Left renal cortex interstitium (tissue), 4 donors: ENCODE measurements around the gene SLC25A18. TPM values are rescaled to one million over a fixed set of nuclear protein-coding genes. Genes with fewer than 3 reads are reported as not detected.

Source experiments
- DNase-seq, 4 donors: peaks; one replicate each; pipeline ENCODE4 v3.0.0-alpha.2; 2013; ENCODE audit warnings: low read depth in 4 of 4, low spot score in 2 of 4, missing footprints in 1 of 4
- polyA plus RNA-seq, 4 donors: library from polyadenylated mRNA; unstranded; fragments of 120-200 nt; gene quantifications; one replicate each; pipeline ENCODE4 v1.2.1, GENCODE V29; 2013; ENCODE audit not compliant: insufficient read length in 4 of 4

SLC25A18 gene
- polyA plus RNA-seq, 4 donors = 1.2 to 2.0 (median 1.6) TPM

DNA sequence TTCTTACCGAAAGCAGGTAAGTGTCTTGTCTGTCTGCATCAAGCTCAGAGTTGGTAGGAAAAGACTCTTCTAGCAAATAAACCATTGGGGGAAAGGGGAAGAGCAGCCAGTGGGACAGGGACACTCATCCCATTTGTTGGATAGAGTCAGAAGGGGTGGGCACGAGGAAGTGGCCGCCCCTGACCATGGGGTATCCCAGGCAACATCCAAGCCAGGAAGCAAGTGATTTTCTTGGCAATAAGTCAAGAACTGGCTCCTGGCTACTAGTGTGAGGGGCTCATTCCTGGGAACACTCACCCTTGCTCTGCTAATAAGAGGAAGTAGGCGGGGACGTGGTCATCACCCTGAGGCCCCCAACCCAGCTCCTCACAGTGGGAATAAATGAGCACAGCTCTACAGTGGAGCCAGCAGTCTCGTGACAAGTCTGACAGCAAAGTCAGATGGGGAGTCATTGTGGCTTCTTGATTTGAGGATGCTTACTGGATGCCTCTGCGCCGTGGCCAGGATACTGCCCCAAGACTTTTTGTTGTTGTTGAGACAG, 6.7 kb downstream of the SLC25A18 start:
- no peak for DNase-seq

DNA sequence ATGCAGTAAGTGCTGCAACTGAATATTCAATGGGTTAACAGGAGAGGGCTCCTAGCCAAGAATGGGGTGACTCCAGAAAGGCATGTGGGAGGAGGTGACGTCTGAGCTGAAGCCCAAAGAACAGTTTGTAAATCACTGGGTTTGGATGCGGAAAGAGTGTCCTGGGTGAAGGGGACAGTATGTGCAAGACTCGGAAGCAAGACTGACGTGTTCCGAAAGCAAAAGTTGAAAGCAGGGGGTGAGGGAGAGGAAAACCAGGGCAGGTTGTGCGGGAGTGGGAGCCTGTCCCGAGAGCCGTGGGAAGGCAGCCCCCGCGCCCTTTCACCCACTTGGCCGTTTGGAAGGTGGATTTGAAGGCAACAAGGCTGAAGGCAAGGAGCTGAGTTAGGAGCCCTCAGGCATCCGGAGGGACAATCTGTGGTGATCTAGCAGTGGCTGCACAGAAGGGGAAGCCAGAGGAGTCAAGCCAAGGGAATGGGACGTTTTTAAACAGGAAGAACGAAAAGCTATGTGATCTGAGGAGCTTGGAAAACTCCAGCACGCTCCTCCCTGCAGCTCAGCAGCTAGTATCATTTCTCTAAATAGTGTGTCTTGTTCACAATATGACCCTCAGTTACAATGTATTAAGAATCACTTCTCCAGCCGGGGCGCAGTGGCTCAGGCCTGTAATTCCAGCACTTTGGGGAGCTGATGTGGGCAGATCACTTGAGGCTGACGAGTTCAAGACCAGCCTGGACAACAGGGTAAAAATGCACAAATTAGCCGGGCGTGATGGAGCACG, 7.7 kb downstream of the SLC25A18 start:
- DNase-seq = no peak

DNA sequence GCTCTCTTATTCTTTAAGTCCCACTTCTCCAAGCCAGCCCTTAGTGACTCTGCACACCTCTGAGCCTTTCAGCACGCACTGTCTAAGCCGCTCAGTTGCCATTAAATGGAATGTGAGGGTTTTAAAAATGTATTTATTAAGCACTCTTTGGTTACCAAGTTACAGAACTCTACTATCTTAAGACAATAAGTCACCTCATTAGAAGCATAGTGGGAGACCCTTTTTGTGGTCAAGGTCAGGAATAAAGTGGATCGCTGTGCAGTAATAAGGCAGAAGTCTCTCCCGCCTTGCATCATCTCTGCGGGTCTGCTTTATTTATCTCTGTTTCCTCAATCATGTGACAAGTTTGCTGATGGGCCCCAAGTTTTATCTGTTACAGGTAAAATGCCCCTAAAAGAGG, 11.9 kb downstream of the SLC25A18 start:
- DNase-seq = no peak

- DNase-seq = no peak
These were observed 12.4 kb downstream of the SLC25A18 start for GRCh38 chr22:17575681-17576080.

DNA sequence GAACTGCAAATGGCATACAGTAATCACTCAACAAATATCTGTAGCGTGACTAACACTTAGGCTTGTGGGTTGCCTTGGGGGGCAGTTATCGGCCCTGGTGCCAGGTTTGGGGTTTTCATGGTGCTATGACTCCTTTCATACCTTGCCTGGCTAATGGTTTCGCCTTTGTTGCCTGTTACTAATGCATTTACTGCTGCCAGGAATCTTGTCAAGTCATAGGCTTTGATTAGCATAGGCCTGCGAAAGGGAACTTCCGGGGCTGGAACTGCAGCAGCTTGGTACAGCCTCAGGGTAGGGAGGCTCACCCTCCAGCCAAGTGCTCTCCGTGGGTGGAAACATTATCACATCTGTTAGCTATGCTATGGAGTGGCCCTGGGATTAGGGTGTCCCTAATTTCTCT, 13.2 kb downstream of the SLC25A18 start:
- no peak for DNase-seq

- DNase-seq = no peak
These were observed 14.9 kb downstream of the SLC25A18 start for GRCh38 chr22:17578136-17578754.

DNA sequence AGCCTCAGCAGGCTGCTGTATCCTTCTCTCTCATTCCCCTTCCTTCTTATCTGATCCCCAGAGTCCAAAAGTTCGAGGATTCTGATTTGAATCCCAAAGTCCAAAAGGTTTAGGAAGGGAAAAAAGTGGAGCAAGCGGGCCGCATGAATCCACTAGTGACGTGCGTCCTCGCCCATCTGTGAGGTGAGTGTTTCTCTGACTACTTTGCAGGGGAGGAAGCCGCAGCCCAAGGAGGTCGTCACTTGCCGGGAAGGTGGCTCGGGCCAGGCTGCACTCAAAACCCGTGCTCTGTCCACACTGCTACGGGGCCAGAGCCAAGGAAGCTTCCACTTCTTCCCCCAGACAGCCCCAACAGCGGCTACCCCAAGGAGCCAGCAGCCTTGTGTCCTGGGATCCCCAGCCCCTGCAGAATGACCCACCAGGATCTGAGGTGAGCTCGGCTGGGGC, 16.3 kb downstream of the SLC25A18 start:
- DNase-seq = no peak

DNA sequence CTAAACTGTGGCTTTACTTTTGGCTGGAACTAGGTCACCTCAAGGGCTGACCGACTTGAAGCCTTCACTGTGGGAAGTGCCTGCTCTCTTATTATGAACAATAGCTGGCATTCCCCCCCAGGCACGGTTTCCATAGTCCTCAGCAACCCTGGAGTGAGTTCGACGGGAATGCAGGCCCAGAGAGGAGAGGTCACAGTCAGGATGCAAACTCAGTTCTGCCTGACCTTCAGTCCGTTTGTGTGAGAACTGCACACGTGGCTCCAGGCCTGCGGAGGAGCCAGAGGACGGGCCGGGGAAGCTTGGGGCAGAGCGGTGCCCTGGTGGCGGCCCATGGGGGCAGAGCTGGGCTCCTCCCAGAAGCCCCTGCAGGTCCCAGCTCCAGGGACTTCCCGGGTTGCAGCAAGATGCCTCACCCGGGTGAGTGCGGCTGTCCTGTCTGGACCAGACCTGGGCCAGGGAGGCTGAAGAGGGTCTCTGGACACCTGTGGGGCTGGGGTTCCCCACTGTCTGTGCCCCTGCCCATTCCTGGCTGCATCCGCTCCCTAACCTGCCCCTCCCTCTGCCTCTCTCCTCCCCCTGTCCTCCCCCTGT, 17.2 kb downstream of the SLC25A18 start:
- DNase-seq = no peak

DNA sequence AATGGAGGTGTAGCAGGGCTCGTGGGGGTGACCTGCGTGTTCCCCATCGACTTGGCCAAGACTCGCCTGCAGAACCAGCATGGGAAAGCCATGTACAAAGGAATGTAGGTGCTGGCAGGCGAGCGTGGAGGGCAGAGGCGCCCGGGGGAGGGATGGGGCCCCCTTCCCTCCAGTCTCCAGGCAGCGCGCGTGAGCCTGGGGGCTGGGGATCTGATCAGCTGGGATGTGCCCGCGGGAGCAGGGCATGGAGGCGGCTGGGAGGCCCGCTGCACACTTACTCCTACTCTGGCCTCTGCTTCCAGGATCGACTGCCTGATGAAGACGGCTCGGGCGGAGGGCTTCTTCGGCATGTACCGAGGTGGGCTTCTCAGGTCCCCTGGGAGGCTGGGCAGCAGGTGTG, 17.8 kb downstream of the SLC25A18 start:
- no peak for DNase-seq

- DNase-seq = no peak
These were observed 18.3 kb downstream of the SLC25A18 start for GRCh38 chr22:17581631-17582030.

- DNase-seq = no peak
These were observed 19.9 kb downstream of the SLC25A18 start for GRCh38 chr22:17583151-17583550.

DNA sequence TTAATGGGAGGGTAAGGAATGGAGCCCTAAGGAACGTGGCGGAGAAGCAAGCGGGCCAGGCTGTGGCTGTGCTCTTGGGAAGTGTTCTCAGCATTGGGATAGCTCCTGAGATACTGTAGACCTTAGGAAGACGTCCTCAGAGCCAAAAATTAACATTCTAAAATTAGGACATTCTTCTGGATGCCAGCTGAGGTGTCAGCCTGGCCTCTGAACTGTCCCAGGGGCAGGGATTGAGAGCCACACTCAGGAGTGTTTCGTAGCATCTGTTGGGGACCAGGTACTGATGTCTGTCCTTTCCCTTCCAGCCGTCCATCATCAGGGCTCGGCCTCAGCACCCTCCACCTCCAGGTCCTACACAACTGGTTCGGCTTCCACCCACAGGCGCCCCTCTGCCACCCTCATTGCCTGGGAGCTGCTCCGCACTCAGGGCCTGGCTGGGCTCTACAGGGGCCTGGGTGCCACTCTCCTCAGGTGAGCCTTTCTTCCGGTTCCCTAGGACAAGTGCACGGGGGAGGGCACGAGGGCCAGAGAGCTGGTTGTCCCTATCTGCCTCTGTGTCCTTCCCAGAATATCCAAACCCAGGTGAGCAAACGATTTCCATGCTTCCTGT, 23.6 kb downstream of the SLC25A18 start:
- DNase-seq = no peak

- DNase-seq = no peak
These were observed 24.3 kb downstream of the SLC25A18 start for GRCh38 chr22:17587629-17588028.

GRCh38 chr22:17588606-17589005, 25.3 kb downstream of the SLC25A18 start:
- no peak for DNase-seq

DNA sequence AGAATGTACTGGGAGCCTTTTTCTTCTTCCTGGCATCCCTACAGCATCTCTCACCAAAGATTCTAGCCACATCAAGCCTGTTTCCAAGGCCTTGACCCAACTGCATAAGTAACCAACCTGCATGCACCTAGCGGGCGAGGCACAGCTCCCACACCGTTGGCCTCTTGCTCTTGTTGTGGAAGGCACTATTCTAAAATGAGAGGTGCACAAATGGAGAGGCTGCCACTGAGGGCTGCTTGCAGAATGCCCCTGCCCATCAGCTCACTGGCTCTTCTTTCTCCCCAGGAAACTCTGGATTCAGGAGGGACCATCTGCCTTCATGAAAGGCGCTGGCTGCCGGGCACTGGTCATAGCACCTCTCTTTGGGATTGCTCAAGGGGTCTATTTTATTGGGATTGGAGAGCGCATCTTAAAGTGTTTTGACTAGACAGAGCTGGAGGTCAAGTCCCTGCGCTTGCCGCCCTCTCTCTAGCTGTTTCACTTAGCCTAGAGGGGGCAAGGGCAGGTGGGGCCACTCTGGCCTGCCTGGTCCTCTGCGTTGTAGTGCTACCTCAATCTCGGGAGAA, 26.6 kb downstream of the SLC25A18 start:
- no peak for DNase-seq

DNA sequence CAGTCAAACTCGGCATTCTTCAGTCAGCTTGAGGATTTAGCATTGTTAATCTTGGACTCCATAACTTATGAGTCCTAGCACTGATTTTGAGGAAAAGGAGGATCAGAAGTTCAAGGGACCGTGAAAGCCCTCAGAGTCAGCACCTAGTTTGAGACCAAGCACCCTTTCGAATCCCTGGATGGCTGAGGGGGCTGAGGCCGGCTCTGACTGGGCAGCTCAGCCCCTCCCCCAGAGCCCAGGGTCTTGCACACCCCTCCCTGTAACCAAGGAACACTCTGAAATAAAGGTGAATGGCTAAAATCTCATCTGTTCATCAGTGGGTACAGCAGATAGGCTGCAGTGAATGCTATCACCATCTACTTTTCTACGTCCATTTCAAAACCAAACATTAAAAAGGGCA, 27.3 kb downstream of the SLC25A18 start:
- DNase-seq = no peak

DNA sequence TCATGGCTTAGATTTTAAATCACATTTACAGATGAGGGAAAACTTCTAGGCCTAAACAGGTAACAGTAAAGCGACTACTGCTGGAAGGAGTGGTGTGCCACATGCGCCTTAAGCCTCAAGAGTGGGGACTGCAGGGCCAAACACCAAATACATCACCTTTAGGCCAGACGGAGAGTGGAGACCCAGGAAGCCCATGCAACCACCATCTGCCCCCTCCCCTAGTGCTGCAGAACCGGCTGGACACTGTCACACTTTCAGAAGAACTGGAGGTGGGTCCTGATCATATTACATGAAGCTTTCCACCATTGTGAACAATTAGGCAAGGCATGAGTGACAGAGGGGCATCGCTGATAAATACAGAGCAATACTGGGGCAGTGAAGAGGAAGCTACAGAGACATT, 28.9 kb downstream of the SLC25A18 start:
- DNase-seq = no peak

- DNase-seq = no peak
These were observed 32.9 kb downstream of the SLC25A18 start for GRCh38 chr22:17596226-17596625.

- DNase-seq = no peak
These were observed 33.9 kb downstream of the SLC25A18 start for GRCh38 chr22:17597217-17597616.

- DNase-seq = no peak
These were observed 35.0 kb downstream of the SLC25A18 start for GRCh38 chr22:17598318-17598717.

- no peak for DNase-seq
These were observed 37.7 kb downstream of the SLC25A18 start for GRCh38 chr22:17601031-17601430.
